ENCODE data around the gene NTN3.

Gene NTN3

GRCh38 chr16:2500430-2500917 is 29.4 kb downstream of the NTN3 start:
- TF ChIP-seq EZH2 (IDR thresholded peaks at IDR 0.05; ENCODE audit: borderline replicate concordance, low read depth, low read length, severe bottlenecking) (no peak), CTCF (IDR thresholded peaks at IDR 0.05; ENCODE audit: borderline replicate concordance, extremely low read depth, low read length, poor library complexity, severe bottlenecking) (no peak)
- H3K4me3 ChIP-seq (ENCODE audit: low read depth in 1 of 2, low read length in 2 of 2) = no peak overlapping the region
- no peaks in the 10 kb centered on the region for H3K79me2 ChIP-seq (ENCODE audit: insufficient read depth, low read length)
- H3K4me2 ChIP-seq (ENCODE audit: insufficient read depth, low read length) = peak overlapping the region; percentile 32; the same call in 1 of the 2 replicates
- no peak overlapping the region for H2AFZ ChIP-seq (ENCODE audit: low read depth, low read length)
- no peaks in the 10 kb centered on the region for H3K27me3 ChIP-seq (ENCODE audit: insufficient read depth, low read length, poor library complexity)
- no peak overlapping the region for H3K27ac ChIP-seq (ENCODE audit: low read length)
- no peak for DNase-seq
- no peaks in the 10 kb centered on the region for H3K9me3 ChIP-seq (ENCODE audit: insufficient read depth, low read length, severe bottlenecking)
- H3K9ac ChIP-seq (ENCODE audit: low read depth, low read length) = no peak overlapping the region
- peaks cover 61% of the 10 kb centered on the region for H3K36me3 ChIP-seq (ENCODE audit: insufficient read depth, low read length)
- peaks cover 11% of the 10 kb centered on the region for H3K4me1 ChIP-seq (ENCODE audit: insufficient read depth, low read length)
- ATAC-seq (ENCODE audit: insufficient read depth, low read depth) = no peak
- H4K20me1 ChIP-seq (ENCODE audit: insufficient read depth, low read length) = peaks cover 29% of the 10 kb centered on the region

DNA sequence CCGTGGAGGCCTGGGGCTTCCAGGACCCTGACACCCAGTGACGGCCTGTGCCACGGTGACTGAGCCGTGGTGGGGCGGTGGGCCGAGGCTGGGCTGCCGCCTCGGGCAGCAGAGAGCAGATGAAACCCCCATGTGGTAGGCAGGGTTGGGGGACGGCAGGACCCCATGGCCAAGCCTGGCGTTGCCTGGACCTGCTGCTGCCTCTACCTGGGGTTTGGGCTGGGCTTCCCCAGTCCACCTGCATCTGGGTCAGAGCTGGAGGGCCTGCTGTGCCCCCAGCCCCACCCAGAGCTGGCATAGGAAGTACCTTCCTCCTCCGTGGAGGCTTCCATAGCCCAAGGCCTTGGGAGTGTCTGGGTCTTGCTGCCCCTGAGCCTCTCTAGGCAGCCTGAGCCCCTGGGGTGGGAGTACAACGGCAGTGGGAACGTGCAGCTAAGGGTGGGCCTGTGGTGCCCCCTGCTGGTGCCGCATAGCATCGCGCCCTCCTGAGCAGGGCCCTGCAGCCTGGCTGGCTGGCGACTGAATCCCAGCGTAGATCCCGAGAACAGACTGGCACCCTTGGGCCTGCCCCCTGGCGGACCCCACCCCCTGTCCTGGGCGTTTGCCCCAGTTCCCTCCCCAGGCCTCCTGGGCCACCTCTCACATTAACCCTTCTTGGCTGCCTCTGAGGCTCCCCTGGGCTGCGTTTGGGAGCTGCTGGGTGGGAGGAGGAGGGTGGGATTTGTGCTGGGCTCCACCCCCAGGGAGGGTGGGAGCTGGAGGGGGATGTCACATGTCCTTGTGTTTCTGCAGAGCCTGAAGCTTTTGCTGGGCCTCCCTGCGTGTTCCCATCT is 30.0 kb downstream of the NTN3 start:
- H2AFZ ChIP-seq (ENCODE audit: low read depth, low read length) = peak overlapping the region; percentile 41; the same call in 1 of the 2 replicates
- no peaks in the 10 kb centered on the region for H3K79me2 ChIP-seq (ENCODE audit: insufficient read depth, low read length)
- DNase-seq (peak; percentile 87), ATAC-seq (ENCODE audit: insufficient read depth, low read depth) (peak; percentile 99)
- H3K27me3 ChIP-seq (ENCODE audit: insufficient read depth, low read length, poor library complexity) = no peaks in the 10 kb centered on the region
- H3K4me1 ChIP-seq (ENCODE audit: insufficient read depth, low read length) = peaks cover 11% of the 10 kb centered on the region
- H3K9ac ChIP-seq (ENCODE audit: low read depth, low read length) = peak overlapping the region; percentile 23
- no peaks in the 10 kb centered on the region for H3K9me3 ChIP-seq (ENCODE audit: insufficient read depth, low read length, severe bottlenecking)
- TF ChIP-seq CTCF (IDR thresholded peaks at IDR 0.05; ENCODE audit: borderline replicate concordance, extremely low read depth, low read length, poor library complexity, severe bottlenecking) (peak; percentile 99), EZH2 (IDR thresholded peaks at IDR 0.05; ENCODE audit: borderline replicate concordance, low read depth, low read length, severe bottlenecking) (no peak)
- no peak overlapping the region for H3K4me3 ChIP-seq (ENCODE audit: low read depth in 1 of 2, low read length in 2 of 2)
- H3K36me3 ChIP-seq (ENCODE audit: insufficient read depth, low read length) = peaks cover 57% of the 10 kb centered on the region
- peaks cover 29% of the 10 kb centered on the region for H4K20me1 ChIP-seq (ENCODE audit: insufficient read depth, low read length)
- peak overlapping the region; percentile 36 for H3K4me2 ChIP-seq (ENCODE audit: insufficient read depth, low read length)
- H3K27ac ChIP-seq (ENCODE audit: low read length) = no peak overlapping the region

- Histone ChIP-seq H3K4me1 (ENCODE audit: insufficient read depth, low read length) (peaks cover 11% of the 10 kb centered on the region), H4K20me1 (ENCODE audit: insufficient read depth, low read length) (peaks cover 29% of the 10 kb centered on the region), H3K27ac (ENCODE audit: low read length) (no peak overlapping the region; the same call in 1 of the 2 replicates), H3K9me3 (ENCODE audit: insufficient read depth, low read length, severe bottlenecking) (no peaks in the 10 kb centered on the region), H3K4me2 (ENCODE audit: insufficient read depth, low read length) (no peak overlapping the region), H2AFZ (ENCODE audit: low read depth, low read length) (no peak overlapping the region), H3K4me3 (ENCODE audit: low read depth in 1 of 2, low read length in 2 of 2) (no peak overlapping the region), H3K79me2 (ENCODE audit: insufficient read depth, low read length) (no peaks in the 10 kb centered on the region), H3K9ac (ENCODE audit: low read depth, low read length) (peak overlapping the region; percentile 23; the same call in 1 of the 2 replicates), H3K36me3 (ENCODE audit: insufficient read depth, low read length) (peaks cover 46% of the 10 kb centered on the region), H3K27me3 (ENCODE audit: insufficient read depth, low read length, poor library complexity) (no peaks in the 10 kb centered on the region)
- TF ChIP-seq CTCF (IDR thresholded peaks at IDR 0.05; ENCODE audit: borderline replicate concordance, extremely low read depth, low read length, poor library complexity, severe bottlenecking) = no peak
- no peak for TF ChIP-seq EZH2 (IDR thresholded peaks at IDR 0.05; ENCODE audit: borderline replicate concordance, low read depth, low read length, severe bottlenecking)
- no peak for DNase-seq
- no peak for ATAC-seq (ENCODE audit: insufficient read depth, low read depth)
These were observed 31.1 kb downstream of the NTN3 start for GRCh38 chr16:2501946-2502895.
